ENCODE measurements around the gene SLFN11.
A peak's percentile ranks its signal among the peaks of the same experiment; 100 is the strongest.
"Not testable (repeated sequence)": the region's sequence is repeated elsewhere in the genome, so short reads cannot be mapped to it uniquely, and the experiment has no call there.

The SLFN11 gene

GRCh38 chr17:35373534-35373983 is at the start of gene SLFN11:
Gene SLFN11 (minus strand): TSS chr17:35373621. CDS start chr17:35363807, 9,814 bp downstream.
- DNase-seq (ENCODE audit: low read depth in 2 of 2): peak; percentile 84 to 90

- not testable (repeated sequence) for DNase-seq (ENCODE audit: low read depth in 2 of 2)
Measured at GRCh38 chr17:35421069-35421468, 47.6 kb upstream of the SLFN11 start.

- DNase-seq (ENCODE audit: low read depth in 2 of 2): no peak
Measured at GRCh38 chr17:35416659-35417058, 43.2 kb upstream of the SLFN11 start.

- not testable (repeated sequence) for DNase-seq (ENCODE audit: low read depth in 2 of 2)
Measured at GRCh38 chr17:35414707-35415106, 41.3 kb upstream of the SLFN11 start.

GRCh38 chr17:35414247-35414646 is 40.8 kb upstream of the SLFN11 start:
- no peak for DNase-seq (ENCODE audit: low read depth in 2 of 2)

GRCh38 chr17:35407531-35407930 is 34.1 kb upstream of the SLFN11 start:
- no peak for DNase-seq (ENCODE audit: low read depth in 2 of 2)

- no peak for DNase-seq (ENCODE audit: low read depth in 2 of 2)
Measured at GRCh38 chr17:35406568-35406967, 33.1 kb upstream of the SLFN11 start.

GRCh38 chr17:35404360-35404759 is 30.9 kb upstream of the SLFN11 start:
- DNase-seq (ENCODE audit: low read depth in 2 of 2): no peak

GRCh38 chr17:35393783-35394182 is 20.4 kb upstream of the SLFN11 start:
- DNase-seq (ENCODE audit: low read depth in 2 of 2): not testable (repeated sequence)

- DNase-seq (ENCODE audit: low read depth in 2 of 2): no peak
Measured at GRCh38 chr17:35390663-35391062, 17.2 kb upstream of the SLFN11 start.

GRCh38 chr17:35390156-35390555 is 16.7 kb upstream of the SLFN11 start:
- DNase-seq (ENCODE audit: low read depth in 2 of 2): no peak

- DNase-seq (ENCODE audit: low read depth in 2 of 2): no peak
Measured at GRCh38 chr17:35387496-35387895, 14.1 kb upstream of the SLFN11 start.

GRCh38 chr17:35377706-35378105 is 4.3 kb upstream of the SLFN11 start:
- DNase-seq (ENCODE audit: low read depth in 2 of 2): no peak

- no peak for DNase-seq (ENCODE audit: low read depth in 2 of 2)
Measured at GRCh38 chr17:35377068-35377467, 3.6 kb upstream of the SLFN11 start.

- DNase-seq (ENCODE audit: low read depth in 2 of 2): no peak
Measured at GRCh38 chr17:35376245-35376644, 2.8 kb upstream of the SLFN11 start.

- no peak for DNase-seq (ENCODE audit: low read depth in 2 of 2)
Measured at GRCh38 chr17:35374766-35375344, 1.4 kb upstream of the SLFN11 start.

- DNase-seq (ENCODE audit: low read depth in 2 of 2): peak; percentile 29 to 38
Measured at GRCh38 chr17:35373984-35374765, 754 bp upstream of the SLFN11 start.

GRCh38 chr17:35372846-35373533 is 431 bp downstream of the SLFN11 start:
- DNase-seq (ENCODE audit: low read depth in 2 of 2): peak; percentile 3 to 13

GRCh38 chr17:35371934-35372333 is 1.5 kb downstream of the SLFN11 start:
- DNase-seq (ENCODE audit: low read depth in 2 of 2): no peak

- no peak for DNase-seq (ENCODE audit: low read depth in 2 of 2)
Measured at GRCh38 chr17:35368081-35368830, 5.2 kb downstream of the SLFN11 start.

GRCh38 chr17:35361027-35361426 is 12.4 kb downstream of the SLFN11 start:
- DNase-seq (ENCODE audit: low read depth in 2 of 2): no peak

- no peak for DNase-seq (ENCODE audit: low read depth in 2 of 2)
Measured at GRCh38 chr17:35359398-35359797, 14.0 kb downstream of the SLFN11 start.
